GM12875 (cell line): ENCODE data around the gene CEBPA.

Experiments used
- H3K4me3 ChIP-seq: one replicate; pipeline ENCODE4 v1.5.1; 2011; ENCODE audit warnings: low read depth, low read length, control low read depth
- TF ChIP-seq, protein P1 (sequence below): IDR thresholded peaks from 2 replicates; pipeline ENCODE4 v1.5.1; 2011; ENCODE audit warnings: low read depth, mild to moderate bottlenecking, control low read depth, inconsistent platforms, low read length, moderate library complexity, borderline replicate concordance; ENCODE audit not compliant: insufficient read depth

The CEBPA gene

DNA sequence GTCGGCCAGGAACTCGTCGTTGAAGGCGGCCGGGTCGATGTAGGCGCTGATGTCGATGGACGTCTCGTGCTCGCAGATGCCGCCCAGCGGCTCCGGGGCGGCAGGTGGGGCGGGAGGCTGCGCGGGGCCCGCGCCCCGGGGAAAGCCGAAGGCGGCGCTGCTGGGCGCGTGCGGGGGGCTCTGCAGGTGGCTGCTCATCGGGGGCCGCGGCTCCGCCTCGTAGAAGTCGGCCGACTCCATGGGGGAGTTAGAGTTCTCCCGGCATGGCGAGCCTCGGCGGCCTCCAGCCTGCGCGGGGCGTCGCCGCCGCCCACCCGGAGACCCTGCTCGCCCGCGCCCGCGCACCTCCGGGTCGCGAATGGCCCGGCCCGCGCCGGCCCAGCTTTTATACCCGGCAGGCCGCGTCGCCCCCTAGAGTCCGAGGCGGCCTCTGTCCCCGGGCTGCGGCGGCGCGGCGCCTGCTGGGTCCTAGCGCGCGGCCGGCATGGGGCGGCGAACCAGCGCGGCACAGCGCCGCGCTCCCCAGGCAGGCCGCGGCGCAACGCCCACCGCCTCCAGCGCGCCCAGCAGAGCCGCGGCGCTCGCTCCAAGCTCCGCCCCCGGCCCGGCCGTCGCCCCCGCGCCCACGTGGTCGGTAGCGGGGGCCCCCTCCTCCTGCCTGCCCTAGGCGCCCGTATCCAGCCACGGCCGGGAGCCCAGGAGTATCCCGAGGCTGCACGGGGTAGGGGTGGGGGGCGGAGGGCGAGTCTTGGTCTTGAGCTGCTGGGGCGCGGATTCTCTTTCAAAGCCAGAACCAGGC, at the start of gene CEBPA:
TSS of gene CEBPA (minus strand) at position 360 of the 799 bp plus-strand sequence. CDS start at position 240, 120 bp downstream.
- peak within 1 kb of the TSS; percentile 43 for H3K4me3 ChIP-seq
- TF ChIP-seq, protein P1, sequence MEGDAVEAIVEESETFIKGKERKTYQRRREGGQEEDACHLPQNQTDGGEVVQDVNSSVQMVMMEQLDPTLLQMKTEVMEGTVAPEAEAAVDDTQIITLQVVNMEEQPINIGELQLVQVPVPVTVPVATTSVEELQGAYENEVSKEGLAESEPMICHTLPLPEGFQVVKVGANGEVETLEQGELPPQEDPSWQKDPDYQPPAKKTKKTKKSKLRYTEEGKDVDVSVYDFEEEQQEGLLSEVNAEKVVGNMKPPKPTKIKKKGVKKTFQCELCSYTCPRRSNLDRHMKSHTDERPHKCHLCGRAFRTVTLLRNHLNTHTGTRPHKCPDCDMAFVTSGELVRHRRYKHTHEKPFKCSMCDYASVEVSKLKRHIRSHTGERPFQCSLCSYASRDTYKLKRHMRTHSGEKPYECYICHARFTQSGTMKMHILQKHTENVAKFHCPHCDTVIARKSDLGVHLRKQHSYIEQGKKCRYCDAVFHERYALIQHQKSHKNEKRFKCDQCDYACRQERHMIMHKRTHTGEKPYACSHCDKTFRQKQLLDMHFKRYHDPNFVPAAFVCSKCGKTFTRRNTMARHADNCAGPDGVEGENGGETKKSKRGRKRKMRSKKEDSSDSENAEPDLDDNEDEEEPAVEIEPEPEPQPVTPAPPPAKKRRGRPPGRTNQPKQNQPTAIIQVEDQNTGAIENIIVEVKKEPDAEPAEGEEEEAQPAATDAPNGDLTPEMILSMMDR = peak; percentile 51

DNA sequence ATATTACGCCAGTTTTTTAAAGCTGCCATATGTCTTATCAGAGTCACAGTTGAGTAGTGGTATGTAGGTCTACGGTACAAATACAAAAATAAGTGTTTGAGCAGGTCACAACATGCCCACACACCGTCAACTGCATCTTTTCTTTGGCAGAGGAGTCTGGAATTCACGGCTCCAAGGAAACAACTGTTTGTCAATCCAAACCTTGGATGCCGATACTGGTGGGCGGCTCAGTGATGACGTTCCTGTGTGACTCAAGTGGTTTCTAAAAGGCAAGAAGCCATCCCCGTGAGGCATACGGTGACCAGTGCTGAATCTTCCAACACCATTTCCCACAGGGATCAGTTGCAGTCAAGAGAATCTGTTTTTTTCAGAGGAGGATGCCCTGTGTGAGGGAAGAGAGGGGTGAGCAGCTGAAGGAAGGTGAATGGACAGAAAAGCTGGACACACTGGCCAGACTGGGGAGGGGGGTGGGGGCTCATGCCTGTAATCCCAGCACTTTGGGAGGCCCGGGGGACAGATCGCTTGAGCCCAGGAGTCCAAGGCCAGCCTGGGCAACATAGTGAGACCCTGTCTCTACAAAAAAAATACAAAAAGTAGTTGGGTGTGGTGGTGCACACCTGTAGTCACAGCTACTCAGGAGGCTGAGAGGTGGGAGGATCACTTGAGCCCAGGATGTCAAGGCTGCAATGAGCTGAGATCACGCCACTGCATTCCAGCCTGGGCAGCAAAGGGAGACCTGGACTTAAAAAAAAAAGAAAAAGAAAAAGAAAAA, 48.4 kb upstream of the CEBPA start:
- H3K4me3 ChIP-seq = no peak overlapping the region
- TF ChIP-seq, protein P1 = no peak

DNA sequence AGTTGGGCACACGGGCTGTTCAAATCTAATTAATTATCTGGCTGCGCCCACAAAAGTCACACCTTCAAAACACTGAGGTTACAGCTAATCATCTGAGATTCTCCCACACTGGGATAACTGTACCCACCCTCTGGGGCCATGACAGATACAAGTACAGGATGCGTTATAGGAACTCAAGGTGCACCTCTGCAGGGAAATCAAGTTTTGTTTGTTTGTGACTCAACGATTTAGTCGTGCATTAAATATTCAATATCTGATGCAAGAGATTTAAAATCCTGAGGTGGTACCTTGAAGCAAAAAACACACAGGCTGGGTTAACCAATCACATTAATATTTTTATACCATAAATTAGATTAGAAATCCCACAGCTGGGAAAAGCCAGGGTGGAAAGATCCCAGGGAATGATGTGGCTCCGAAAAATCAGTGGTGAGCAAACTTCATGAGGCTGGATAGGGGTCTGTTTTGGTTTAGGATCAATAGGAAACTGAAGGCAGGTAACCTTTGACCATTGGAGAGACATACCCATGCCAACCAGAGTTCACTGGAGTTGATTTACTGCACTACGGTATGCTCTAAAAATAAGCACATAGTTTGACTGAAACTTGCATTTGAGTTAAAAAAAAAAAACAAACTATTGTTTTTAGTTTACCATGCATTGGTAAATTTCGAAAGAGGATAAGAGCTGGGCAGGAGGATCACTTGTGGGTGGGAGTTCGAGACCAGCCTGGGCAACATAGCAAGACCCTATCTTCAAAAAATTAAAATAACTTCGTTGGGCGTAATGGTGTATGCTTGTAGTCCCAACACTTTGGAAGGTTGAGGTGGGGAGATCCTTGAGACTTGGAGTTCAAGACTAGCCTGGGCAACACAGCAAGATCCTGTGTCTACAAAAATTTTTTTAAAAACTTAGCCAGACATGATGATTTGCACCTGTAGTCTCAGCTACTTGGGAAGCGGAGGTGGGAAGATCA, 47.3 kb upstream of the CEBPA start:
- TF ChIP-seq, protein P1 = no peak

DNA sequence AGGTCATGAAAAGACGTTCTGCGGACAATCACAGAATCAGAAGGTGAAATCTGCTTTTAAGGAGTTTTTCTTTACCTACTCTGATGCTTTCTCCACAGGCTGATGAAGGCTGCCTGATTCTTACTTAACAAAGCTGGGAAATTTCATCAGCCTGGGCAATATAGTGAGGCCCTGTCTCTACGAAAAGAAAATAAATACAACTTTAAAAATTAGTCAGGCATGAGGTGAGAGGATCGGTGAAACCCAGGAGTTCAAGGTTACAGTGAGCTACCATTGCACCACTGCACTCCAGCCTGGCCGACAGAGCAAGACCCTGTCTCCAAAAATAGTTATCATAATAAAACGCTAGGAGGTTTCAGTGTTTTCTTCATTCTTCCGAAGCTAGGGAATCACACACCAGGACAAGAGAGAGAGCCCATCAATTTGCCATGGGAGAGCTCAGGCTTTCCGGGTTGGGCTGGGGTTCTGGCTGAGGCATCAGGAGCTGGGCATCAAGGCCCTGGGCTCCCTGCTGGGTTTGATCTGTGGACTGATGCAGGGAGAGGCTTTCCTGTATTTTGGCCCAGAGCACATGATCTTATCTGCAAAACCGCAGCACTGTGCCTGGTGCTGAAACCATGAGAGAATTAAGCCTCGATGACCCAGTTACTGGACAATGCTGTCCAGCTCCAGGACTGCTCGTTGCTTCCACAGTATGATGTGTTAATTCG, 46.1 kb upstream of the CEBPA start:
- TF ChIP-seq, protein P1 = no peak
- no peak overlapping the region for H3K4me3 ChIP-seq

More for the DNA sequence above, 47.3 kb upstream of the CEBPA start:
- H3K4me3 ChIP-seq = no peak overlapping the region

DNA sequence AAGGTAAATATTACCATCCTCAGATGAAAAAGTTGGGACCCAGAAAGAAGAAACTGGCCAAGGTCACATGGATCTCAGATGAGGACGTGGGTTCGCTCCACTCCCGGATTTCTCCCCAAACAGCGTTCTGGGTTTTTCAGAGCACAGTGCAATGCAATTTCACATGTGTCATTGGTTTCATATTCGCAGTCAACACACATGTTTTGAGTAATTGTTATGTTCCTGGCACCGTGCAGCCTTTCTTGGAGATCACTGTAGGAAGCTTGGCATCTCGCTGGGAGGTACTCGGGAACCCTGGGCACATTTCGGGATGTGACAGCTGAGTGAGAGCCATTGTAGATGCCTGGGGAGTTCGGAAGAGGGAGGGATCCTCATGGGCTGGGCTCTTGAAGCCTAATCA, 45.0 kb upstream of the CEBPA start:
- TF ChIP-seq, protein P1 = no peak
- no peak overlapping the region for H3K4me3 ChIP-seq

DNA sequence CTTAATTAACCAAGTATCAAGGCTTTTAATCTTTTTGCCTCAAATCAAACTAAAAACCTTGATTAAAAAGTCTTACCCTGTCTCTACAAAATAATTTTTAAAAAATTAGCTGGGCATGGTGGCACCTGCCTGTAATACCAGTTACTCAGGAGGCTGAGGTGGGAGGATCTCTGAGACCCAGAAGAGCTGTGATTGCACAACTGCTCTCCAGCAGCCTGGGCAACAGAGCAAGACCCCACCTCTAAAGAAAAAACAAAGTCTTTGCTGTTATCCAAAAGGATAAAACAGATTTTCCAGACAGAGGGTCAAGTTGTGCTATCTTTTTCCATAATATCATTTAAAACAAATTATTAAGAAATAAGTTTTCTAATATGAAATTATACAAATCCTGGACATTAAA, 44.3 kb upstream of the CEBPA start:
- no peak overlapping the region for H3K4me3 ChIP-seq
- TF ChIP-seq, protein P1 = no peak
